GM12865 (cell line): ENCODE results near the gene CA10.

ENCODE experiments used
- DNase-seq: peaks from one replicate; pipeline ENCODE4 v3.0.0; 2010; ENCODE audit warnings: low read depth
- H3K4me3 ChIP-seq: 2 replicates; pipeline ENCODE4 v1.5.1; 2011; ENCODE audit warnings: mild to moderate bottlenecking, low read depth, low read length, control low read depth
- TF ChIP-seq, protein P1 (sequence below): IDR thresholded peaks from 2 replicates; pipeline ENCODE4 v1.5.1; 2011; ENCODE audit warnings: low read length, control low read depth, low read depth, inconsistent platforms; ENCODE audit not compliant: insufficient read depth; ENCODE audit errors: missing control alignments

The CA10 gene

DNA sequence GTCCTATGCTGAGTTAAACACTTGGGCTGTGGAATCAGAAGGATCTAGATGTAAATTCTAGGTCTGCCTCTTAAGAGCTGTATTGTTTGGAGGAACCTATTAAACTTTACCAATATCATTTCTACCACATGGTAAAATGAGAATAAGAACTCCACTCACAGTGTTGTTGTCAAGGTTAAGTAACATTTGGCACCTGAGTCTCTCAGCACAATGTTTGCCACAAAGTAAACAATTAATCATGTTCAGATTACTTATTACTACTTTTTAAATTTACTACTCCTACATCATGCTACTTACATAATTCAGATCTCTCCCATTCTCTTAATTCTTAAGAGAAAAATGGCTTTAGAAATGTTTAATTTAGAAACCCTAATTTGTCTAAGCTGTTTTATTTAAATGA, 305.9 kb downstream of the CA10 start:
- TF ChIP-seq, protein P1, sequence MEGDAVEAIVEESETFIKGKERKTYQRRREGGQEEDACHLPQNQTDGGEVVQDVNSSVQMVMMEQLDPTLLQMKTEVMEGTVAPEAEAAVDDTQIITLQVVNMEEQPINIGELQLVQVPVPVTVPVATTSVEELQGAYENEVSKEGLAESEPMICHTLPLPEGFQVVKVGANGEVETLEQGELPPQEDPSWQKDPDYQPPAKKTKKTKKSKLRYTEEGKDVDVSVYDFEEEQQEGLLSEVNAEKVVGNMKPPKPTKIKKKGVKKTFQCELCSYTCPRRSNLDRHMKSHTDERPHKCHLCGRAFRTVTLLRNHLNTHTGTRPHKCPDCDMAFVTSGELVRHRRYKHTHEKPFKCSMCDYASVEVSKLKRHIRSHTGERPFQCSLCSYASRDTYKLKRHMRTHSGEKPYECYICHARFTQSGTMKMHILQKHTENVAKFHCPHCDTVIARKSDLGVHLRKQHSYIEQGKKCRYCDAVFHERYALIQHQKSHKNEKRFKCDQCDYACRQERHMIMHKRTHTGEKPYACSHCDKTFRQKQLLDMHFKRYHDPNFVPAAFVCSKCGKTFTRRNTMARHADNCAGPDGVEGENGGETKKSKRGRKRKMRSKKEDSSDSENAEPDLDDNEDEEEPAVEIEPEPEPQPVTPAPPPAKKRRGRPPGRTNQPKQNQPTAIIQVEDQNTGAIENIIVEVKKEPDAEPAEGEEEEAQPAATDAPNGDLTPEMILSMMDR = no peak
- DNase-seq = no peak
- H3K4me3 ChIP-seq = no peak overlapping the region

DNA sequence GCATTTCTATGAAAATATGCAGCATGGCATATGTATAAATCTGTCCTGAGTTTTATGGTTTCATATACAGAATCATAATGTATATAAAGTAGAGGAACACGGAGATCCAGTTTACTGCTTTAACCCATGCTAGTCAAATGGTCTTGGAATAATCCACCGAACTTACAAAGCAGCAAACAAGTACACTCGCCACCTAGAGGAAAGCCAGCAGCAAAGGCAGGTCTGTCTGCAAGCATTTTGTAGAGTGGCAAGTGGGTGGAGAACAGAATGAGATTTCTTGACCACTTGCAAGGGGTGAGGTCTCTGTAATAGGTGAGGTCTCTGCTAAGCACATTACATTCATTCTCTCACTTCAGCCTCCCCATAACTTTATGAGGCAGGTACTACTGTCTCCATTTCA, 308.3 kb downstream of the CA10 start:
- TF ChIP-seq, protein P1 = no peak
- H3K4me3 ChIP-seq = no peak overlapping the region
- DNase-seq = peak; percentile 1

DNA sequence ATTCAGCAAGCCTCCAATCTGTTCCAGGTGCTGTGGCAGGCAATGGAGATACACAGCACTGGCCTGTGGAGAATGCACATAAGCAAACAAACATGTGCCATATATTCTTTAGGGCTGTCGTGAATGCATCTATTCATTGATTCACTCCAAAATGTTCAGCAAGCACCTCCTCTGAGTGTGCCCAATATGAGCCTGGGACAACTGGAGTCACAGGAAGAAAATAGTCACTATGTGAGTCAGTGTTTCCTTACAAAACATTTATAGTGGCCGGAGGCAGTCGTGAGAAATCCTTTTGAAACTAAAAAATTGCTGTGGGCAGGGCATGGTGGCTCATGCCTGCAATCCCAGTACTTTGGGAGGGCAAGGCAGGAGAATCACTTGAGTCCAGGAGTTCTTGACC, 310.1 kb downstream of the CA10 start:
- TF ChIP-seq, protein P1 = no peak
- no peak overlapping the region for H3K4me3 ChIP-seq
- no peak for DNase-seq

DNA sequence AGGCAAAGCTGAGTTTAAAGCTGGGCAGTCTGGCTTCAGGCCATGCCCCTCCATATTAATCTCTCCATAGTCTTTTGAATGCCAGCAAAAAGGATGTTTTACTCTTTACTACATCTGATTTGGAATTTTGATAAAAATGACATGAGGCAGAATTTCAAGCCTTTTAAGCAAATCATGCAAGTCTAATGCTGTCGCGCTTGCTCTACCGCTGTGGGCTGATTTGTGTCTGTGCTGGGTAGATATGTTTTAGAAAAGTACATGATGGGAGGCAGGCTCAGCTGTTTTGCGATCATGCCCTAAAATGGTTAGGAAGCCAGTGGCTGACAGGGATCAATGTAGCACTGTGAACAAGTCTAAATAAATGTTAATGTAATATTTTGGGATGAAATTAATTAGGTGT, 311.9 kb downstream of the CA10 start:
- TF ChIP-seq, protein P1 = no peak
- no peak overlapping the region for H3K4me3 ChIP-seq
- DNase-seq = no peak

DNA sequence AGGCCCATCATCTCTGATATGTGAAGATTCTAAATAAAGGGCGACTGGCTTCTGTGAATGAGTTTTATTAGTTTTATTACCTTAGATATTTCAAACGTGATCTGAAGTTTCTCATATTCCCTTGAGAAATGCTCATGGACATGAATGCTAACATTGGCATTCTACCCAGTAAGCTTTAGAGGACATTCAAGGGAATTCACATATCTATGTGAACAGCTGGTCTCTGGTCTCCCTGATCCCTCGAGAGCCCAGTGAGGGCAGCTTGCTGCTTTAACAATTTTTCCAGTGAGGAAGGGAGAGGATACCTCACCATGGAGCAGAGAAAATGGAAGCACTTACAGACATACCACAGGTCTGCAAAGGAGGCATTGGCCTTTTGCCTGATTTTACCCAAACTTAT, 312.7 kb downstream of the CA10 start:
- DNase-seq = no peak
- TF ChIP-seq, protein P1 = no peak
- no peak overlapping the region for H3K4me3 ChIP-seq

DNA sequence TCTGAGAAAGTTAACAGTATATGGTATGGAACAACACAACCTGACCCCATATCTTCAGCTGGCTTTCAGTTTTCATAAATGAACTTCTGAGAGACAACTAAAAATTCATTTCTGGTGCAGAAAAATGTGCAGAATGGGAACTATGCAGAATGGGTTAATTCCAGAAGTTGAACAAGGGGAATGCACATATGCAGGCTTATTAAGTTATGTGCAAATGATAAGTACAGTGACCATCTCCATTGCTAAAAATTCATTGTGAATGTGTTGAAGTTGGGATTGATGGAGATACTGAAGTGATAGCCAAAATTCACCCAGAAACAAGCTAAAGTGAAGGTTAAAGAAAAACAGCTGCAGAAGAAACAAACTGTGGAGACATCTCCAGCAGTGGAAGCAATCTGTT, 315.8 kb downstream of the CA10 start:
- no peak for DNase-seq
- TF ChIP-seq, protein P1 = no peak
- H3K4me3 ChIP-seq = no peak overlapping the region

DNA sequence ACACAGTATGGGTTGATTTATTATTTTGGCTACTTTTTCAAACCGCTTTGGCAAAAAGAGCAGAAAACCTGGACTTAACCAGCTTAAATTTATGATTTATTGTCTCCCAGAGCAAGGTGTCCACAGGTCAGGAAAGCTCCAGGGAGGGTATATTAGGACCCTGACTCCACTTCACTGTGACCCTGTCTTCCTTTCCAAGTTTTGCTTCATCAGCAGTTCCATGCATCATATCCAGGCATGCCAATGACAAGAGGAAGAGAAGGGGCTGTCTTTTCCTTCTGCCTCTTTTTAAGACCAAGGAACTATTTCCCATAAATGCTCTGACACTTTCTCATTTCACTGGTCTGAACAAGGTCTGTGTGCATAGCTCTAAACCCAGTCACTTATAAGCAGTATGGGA, 316.8 kb downstream of the CA10 start:
- no peak overlapping the region for H3K4me3 ChIP-seq
- DNase-seq = no peak
- TF ChIP-seq, protein P1 = no peak
